Measurements from ENCODE around the gene CLEC4C. TPM values are rescaled to one million over a fixed set of nuclear protein-coding genes. Genes with fewer than 3 reads are reported as not detected.

Gene CLEC4C
- total RNA-seq, 3 donors from 2014 or later: not detected

GRCh38 chr12:7695237-7695560, 52.0 kb downstream of the CLEC4C start:
- H3K4me3 ChIP-seq: no peak overlapping the region
- intact Hi-C loops (cut with DNase I; ENCODE audit: low total_unique reads): no loop called here
- DNase-seq (ENCODE audit: low spot score in 2 of 2): no peak
- H3K9me3 ChIP-seq: no peaks in the 10 kb centered on the region
- H3K27ac ChIP-seq: no peak overlapping the region
- no peaks in the 10 kb centered on the region for H3K36me3 ChIP-seq
- H3K4me1 ChIP-seq: no peaks in the 10 kb centered on the region
- TF ChIP-seq POLR2AphosphoS5 (IDR thresholded peaks at IDR 0.05): no peak
- no peak for TF ChIP-seq POLR2A (IDR thresholded peaks at IDR 0.05)
- TF ChIP-seq CTCF (IDR thresholded peaks at IDR 0.05): no peak
- no peaks in the 10 kb centered on the region for H3K27me3 ChIP-seq

GRCh38 chr12:7694556-7695236, 52.5 kb downstream of the CLEC4C start:
- no peak overlapping the region for H3K4me3 ChIP-seq
- no peak for TF ChIP-seq POLR2AphosphoS5 (IDR thresholded peaks at IDR 0.05)
- TF ChIP-seq POLR2A (IDR thresholded peaks at IDR 0.05): no peak
- TF ChIP-seq CTCF (IDR thresholded peaks at IDR 0.05): no peak

GRCh38 chr12:7693793-7694192, 53.4 kb downstream of the CLEC4C start:
- Histone ChIP-seq H3K27ac (no peak overlapping the region), H3K4me1 (no peaks in the 10 kb centered on the region), H3K27me3 (no peaks in the 10 kb centered on the region), H3K36me3 (no peaks in the 10 kb centered on the region), H3K4me3 (no peak overlapping the region), H3K9me3 (no peaks in the 10 kb centered on the region)
- TF ChIP-seq POLR2A (IDR thresholded peaks at IDR 0.05): no peak
- TF ChIP-seq POLR2AphosphoS5 (IDR thresholded peaks at IDR 0.05): no peak
- TF ChIP-seq CTCF (IDR thresholded peaks at IDR 0.05): no peak
- DNase-seq (ENCODE audit: low spot score in 2 of 2): no peak
- intact Hi-C loops (cut with DNase I; ENCODE audit: low total_unique reads): no loop called here

More at GRCh38 chr12:7694556-7695236, 52.5 kb downstream of the CLEC4C start:
- H3K4me1 ChIP-seq: no peaks in the 10 kb centered on the region
- H3K27me3 ChIP-seq: no peaks in the 10 kb centered on the region
- intact Hi-C loops (cut with DNase I; ENCODE audit: low total_unique reads): no loop called here
- H3K36me3 ChIP-seq: no peaks in the 10 kb centered on the region
- no peak for DNase-seq (ENCODE audit: low spot score in 2 of 2)
- no peaks in the 10 kb centered on the region for H3K9me3 ChIP-seq
- no peak overlapping the region for H3K27ac ChIP-seq

GRCh38 chr12:7681535-7681934, 65.6 kb downstream of the CLEC4C start:
- Histone ChIP-seq H3K36me3 (no peaks in the 10 kb centered on the region), H3K4me3 (no peak overlapping the region), H3K27ac (no peak overlapping the region), H3K9me3 (no peaks in the 10 kb centered on the region), H3K4me1 (no peaks in the 10 kb centered on the region), H3K27me3 (no peaks in the 10 kb centered on the region)
- intact Hi-C loops (cut with DNase I; ENCODE audit: low total_unique reads): no loop called here
- no peak for TF ChIP-seq CTCF (IDR thresholded peaks at IDR 0.05)
- no peak for TF ChIP-seq POLR2A (IDR thresholded peaks at IDR 0.05)
- no peak for TF ChIP-seq POLR2AphosphoS5 (IDR thresholded peaks at IDR 0.05)
- DNase-seq (ENCODE audit: low spot score in 2 of 2): no peak

Other genes starting within 250 kb of the CLEC4C start
- gene CD163, start 243.6 kb downstream of the CLEC4C start, total RNA-seq: 100 to 1,000 TPM in 2 of 3 donors, 10 to 100 TPM in 1; 98.6 to 848 (median 125) TPM
- gene APOBEC1, start 81.5 kb downstream of the CLEC4C start, total RNA-seq: not detected
- under 1 TPM in 1 of 3 donors, not detected in 2; 0.33 TPM for gene GDF3, start 51.6 kb downstream of the CLEC4C start, total RNA-seq
- not detected for gene DPPA3, start 35.9 kb downstream of the CLEC4C start, total RNA-seq
- gene NANOGNB, start 17.8 kb upstream of the CLEC4C start, total RNA-seq: not detected
- gene NANOG, start 42.0 kb upstream of the CLEC4C start, total RNA-seq: under 1 TPM in 2 of 3 donors, not detected in 1; 0.15 to 0.32 TPM
- gene SLC2A14, start 125.5 kb upstream of the CLEC4C start, total RNA-seq: 1 to 10 TPM in 1 of 3 donors, not detected in 2; 2.7 TPM
- 10 to 100 TPM; 28.2 to 47.9 (median 45.8) TPM for gene SLC2A3, start 188.8 kb upstream of the CLEC4C start, total RNA-seq

Measured in breast epithelium (tissue), 4 donors.